GM12878 (cell line): Measurements from ENCODE around the gene ATP6V0D1. TPM values are rescaled to one million over a fixed set of nuclear protein-coding genes. Genes with fewer than 3 reads are reported as not detected.

ENCODE experiments used
- ATAC-seq: fragments of 200-7000 bp; cut with Tn5 transposase; 3 replicates; pipeline ENCODE4 v1.9.1; 2020; ENCODE audit warnings: mild to moderate bottlenecking, moderate library complexity
- BruUV-seq: library from RNA; stranded (reverse); fragments of 400-500 nt; replicated peaks from 2 replicates; lab custom pipeline; 2021; lab: Mats Ljungman, UMichigan
- CTCF ChIA-PET: fragments of 300-600 bp; sonication (Branson Sonifier 250); formaldehyde crosslinking; extraction: SDS; loops from one replicate; lab custom pipeline; 2021; ENCODE audit warnings: inconsistent platforms; lab: Yijun Ruan, JAX
- POLR2A ChIA-PET: fragments of 350-600 bp; formaldehyde crosslinking; extraction: SDS; loops from one replicate; lab custom pipeline; 2021; ENCODE audit warnings: inconsistent platforms; lab: Charles Lee
- RAD21 ChIA-PET: fragments of 300-600 bp; sonication (Branson Sonifier 250); formaldehyde crosslinking; loops from one replicate; lab custom pipeline; 2023; ENCODE audit warnings: antibody characterized with exemption; ENCODE audit not compliant: unreplicated experiment; lab: Charles Lee
- SMC1A ChIA-PET: fragments of 300-600 bp; sonication (Branson Sonifier 250); formaldehyde crosslinking; loops from one replicate; lab custom pipeline; 2023; ENCODE audit not compliant: unreplicated experiment, uncharacterized antibody; lab: Charles Lee
- DNase-seq: peaks from one replicate; pipeline ENCODE4 v3.0.0-alpha.2; 2011; ENCODE audit warnings: low read depth, low spot score
- FAIRE-seq: peaks from 3 replicates; lab custom pipeline; 2011; peaks lifted over from hg19 to GRCh38; lab: Jason Lieb, UNC
- H2AFZ ChIP-seq: 2 replicates; pipeline ENCODE4 v1.6.0; 2011; ENCODE audit warnings: low read depth, low read length, control low read depth; ENCODE audit not compliant: control insufficient read depth
- H3K27ac ChIP-seq: 2 replicates; pipeline ENCODE4 v1.5.1; 2011; ENCODE audit warnings: control low read depth; ENCODE audit not compliant: control insufficient read depth, insufficient read depth
- H3K27me3 ChIP-seq, 2 experiments: replicated peaks in 1 of 2; 2 replicates each; pipeline versions ENCODE4 v1.6.0 to v1.6.1; 2011; ENCODE audit warnings: low read length in 1 of 2; ENCODE audit not compliant: control insufficient read depth in 2 of 2, insufficient read depth in 2 of 2
- H3K36me3 ChIP-seq, 2 experiments: 2 replicates each; pipeline ENCODE4 v1.5.1; 2011; ENCODE audit warnings: low read length in 1 of 2; ENCODE audit not compliant: control insufficient read depth in 2 of 2, insufficient read depth in 2 of 2
- H3K4me1 ChIP-seq: 2 replicates; pipeline ENCODE4 v1.6.1; 2011; ENCODE audit warnings: mild to moderate bottlenecking, low read length, moderate library complexity, mixed read lengths; ENCODE audit not compliant: control insufficient read depth, insufficient read depth
- H3K4me2 ChIP-seq: 2 replicates; pipeline ENCODE4 v1.6.0; 2011; ENCODE audit warnings: control low read depth; ENCODE audit not compliant: control insufficient read depth, insufficient read depth
- H3K4me3 ChIP-seq: fragments of 200-600 bp; sonication (generic); 2 replicates; pipeline ENCODE4 v1.5.1; 2016
- H3K79me2 ChIP-seq: 2 replicates; pipeline ENCODE4 v1.6.0; 2011; ENCODE audit warnings: low read length; ENCODE audit not compliant: control insufficient read depth, insufficient read depth
- H3K9ac ChIP-seq: 2 replicates; pipeline ENCODE4 v1.8.0; 2011; ENCODE audit warnings: low read length, control low read depth, mixed read lengths; ENCODE audit not compliant: control insufficient read depth, insufficient read depth
- H3K9me3 ChIP-seq: replicated peaks from 3 replicates; pipeline ENCODE4 v1.5.1; 2011; ENCODE audit warnings: mild to moderate bottlenecking, low read length; ENCODE audit not compliant: control insufficient read depth, insufficient read depth
- H4K20me1 ChIP-seq: 2 replicates; pipeline ENCODE4 v1.6.0; 2011; ENCODE audit not compliant: control insufficient read depth, insufficient read depth
- CBFB ChIP-seq: IDR thresholded peaks from 2 replicates; pipeline ENCODE4 v1.6.1; 2016; ENCODE audit warnings: antibody characterized with exemption, low read depth
- HSF1 ChIP-seq: fragments of 150-350 bp; IDR thresholded peaks from 2 replicates; pipeline ENCODE4 v1.6.1; 2014; ENCODE audit warnings: mild to moderate bottlenecking, low read depth, low read length
- NR2F1 ChIP-seq: fragments of 450-650 bp; conservative IDR thresholded peaks from 2 replicates; pipeline ENCODE4 v1.6.1; 2017; ENCODE audit warnings: mild to moderate bottlenecking
- PRDM15 ChIP-seq: fragments of 450-650 bp; formaldehyde crosslinking; IDR thresholded peaks from 2 replicates; pipeline ENCODE4 v1.4.0; 2020; ENCODE audit warnings: mild to moderate bottlenecking, moderate library complexity
- RB1 ChIP-seq: fragments of 450-650 bp; formaldehyde crosslinking; IDR thresholded peaks from 2 replicates; pipeline ENCODE4 v1.6.1; 2017; ENCODE audit warnings: mild to moderate bottlenecking, borderline replicate concordance
- ZBED1 ChIP-seq: IDR thresholded peaks from 2 replicates; pipeline ENCODE4 v1.6.1; 2016; ENCODE audit warnings: borderline replicate concordance
- WGBS: methylation state at CpG from one replicate; pipeline ENCODE4 v1.1.6; 2016; ENCODE audit warnings: low lambda C conversion rate; ENCODE audit not compliant: insufficient replicate concordance, insufficient coverage; ENCODE audit errors: missing lambda C conversion rate; 5-methylcytosine and 5-hydroxymethylcytosine counted together
- in situ Hi-C: fragments of 300-500 bp; cut with MboI; formaldehyde crosslinking; loops from 9 replicates; pipeline ENCODE4 v1.14.3; 2018; ENCODE audit warnings: mixed read lengths
- intact Hi-C: fragments of 100-400 bp; cut with micrococcal nuclease; formaldehyde crosslinking; loops from one replicate; pipeline ENCODE4 v1.14.2; 2022; ENCODE audit not compliant: unreplicated experiment
- polyA plus RNA-seq, 11 experiments: library from polyadenylated mRNA; depleted of rRNA in 4 of 11; unstranded in 6 of 11; stranded (reverse) in 5 of 11; fragments of >200 nt; fragmentation: Nextera tagmentation in 4 of 11; fragmentation: Illumina TruSeq in 1 of 11; extraction: Ambion mirVana in 4 of 11; extraction: Trizol in 1 of 11; gene quantifications; 1 replicate in 1 of 11; 2 replicates in 10 of 11; pipeline versions ENCODE4 v1.2.1 to v1.2.3, GENCODE V29; 2011 to 2016; ENCODE audit warnings: inconsistent platforms in 2 of 11, missing spikeins in 2 of 11, low read depth in 1 of 11
- total RNA-seq, 4 experiments: library from RNA; depleted of rRNA in 3 of 4; stranded (reverse); fragments of >200 nt in 3 of 4; fragmentation: Illumina TruSeq in 1 of 4; extraction: Trizol in 1 of 4; gene quantifications; 2 replicates each; pipeline versions ENCODE4 v1.2.1 to v1.2.3, GENCODE V29; 2013 to 2021
- TF ChIP-seq, protein P1 (sequence below): fragments of 450-650 bp; IDR thresholded peaks from 2 replicates; pipeline ENCODE4 v1.6.1; 2017; ENCODE audit warnings: low read depth, mild to moderate bottlenecking, moderate library complexity

ATP6V0D1 gene
- total and polyA plus RNA-seq, 10 of the 15 experiments (the other 5 are each of a cell fraction or from before 2014, with no cell fraction given) = 28.1 to 141 (median 70.3) TPM

DNA sequence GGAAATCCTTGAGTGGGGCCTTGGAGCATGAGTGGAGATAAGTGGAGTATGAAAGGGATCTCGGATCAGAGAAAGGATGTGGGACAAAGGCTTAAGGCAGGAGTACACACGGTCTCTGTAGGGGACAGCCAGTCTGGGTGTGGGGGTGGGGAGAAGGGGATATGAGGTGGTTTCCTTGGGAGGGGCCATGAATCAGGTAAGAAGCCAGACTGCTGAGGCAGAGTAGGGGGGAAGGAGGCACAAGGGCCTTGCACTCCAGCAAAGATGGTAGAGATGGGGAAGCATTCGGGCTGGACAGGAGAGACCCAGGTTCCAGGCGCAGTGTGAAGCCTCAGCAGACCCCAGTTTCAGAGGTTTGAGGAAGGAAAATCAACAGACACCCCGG, 48.5 kb downstream of the ATP6V0D1 start:
- ChIA-PET RAD21 (no interaction called here), CTCF (no interaction called here), SMC1A (no interaction called here), POLR2A (interaction anchor here (0.6 kb wide), 1 partner anchor 44 kb away, joined by 4 read pairs; no protein-coding TSS in a partner anchor)
- no peaks in the 10 kb centered on the region; a peak in 1 of 4 replicates for H3K36me3 ChIP-seq
- H3K79me2 ChIP-seq = no peaks in the 10 kb centered on the region
- DNase-seq (no peak), FAIRE-seq (no peak), ATAC-seq (no peak)
- TF ChIP-seq ZBED1 (no peak), HSF1 (no peak), RB1 (no peak), CBFB (no peak), NR2F1 (no peak)
- BruUV-seq = no TSS peak
- no peak overlapping the region for H3K4me3 ChIP-seq
- H3K27ac ChIP-seq = no peak overlapping the region
- no peak overlapping the region for H3K9ac ChIP-seq
- in situ Hi-C loops (no loop called here), intact Hi-C loops (no loop called here)
- peaks cover 18% of the 10 kb centered on the region for H3K4me1 ChIP-seq
- WGBS = 56% methylated on average over 5 of the region's 5 CpGs
- no peak overlapping the region for H3K4me2 ChIP-seq
- H4K20me1 ChIP-seq = no peaks in the 10 kb centered on the region
- H3K9me3 ChIP-seq = no peaks in the 10 kb centered on the region
- no peak overlapping the region for H2AFZ ChIP-seq
- H3K27me3 ChIP-seq = peaks cover 11 to 14% of the 10 kb centered on the region in 2 experiments

- ATAC-seq = no peak
- CTCF ChIA-PET = interaction anchor here (0.9 kb wide), 1 partner anchor 16 kb away, joined by 3 read pairs; no protein-coding TSS in a partner anchor
- Histone ChIP-seq H2AFZ (no peak overlapping the region), H4K20me1 (no peaks in the 10 kb centered on the region), H3K36me3 (no peaks in the 10 kb centered on the region; a peak in 1 of 4 replicates), H3K4me1 (peaks cover 15% of the 10 kb centered on the region), H3K4me3 (no peak overlapping the region), H3K9me3 (no peaks in the 10 kb centered on the region), H3K27me3 (peaks cover 11 to 14% of the 10 kb centered on the region in 2 experiments), H3K79me2 (no peaks in the 10 kb centered on the region), H3K9ac (no peak overlapping the region), H3K4me2 (no peak overlapping the region), H3K27ac (no peak overlapping the region)
- 76% methylated on average over 10 of the region's 13 CpGs for WGBS
- SMC1A ChIA-PET = no interaction called here
- in situ Hi-C loops (no loop called here), intact Hi-C loops (no loop called here)
- no peak for FAIRE-seq
- RAD21 ChIA-PET = no interaction called here
- DNase-seq = no peak
- no TSS peak for BruUV-seq
- POLR2A ChIA-PET = no interaction called here
- TF ChIP-seq, protein P1, sequence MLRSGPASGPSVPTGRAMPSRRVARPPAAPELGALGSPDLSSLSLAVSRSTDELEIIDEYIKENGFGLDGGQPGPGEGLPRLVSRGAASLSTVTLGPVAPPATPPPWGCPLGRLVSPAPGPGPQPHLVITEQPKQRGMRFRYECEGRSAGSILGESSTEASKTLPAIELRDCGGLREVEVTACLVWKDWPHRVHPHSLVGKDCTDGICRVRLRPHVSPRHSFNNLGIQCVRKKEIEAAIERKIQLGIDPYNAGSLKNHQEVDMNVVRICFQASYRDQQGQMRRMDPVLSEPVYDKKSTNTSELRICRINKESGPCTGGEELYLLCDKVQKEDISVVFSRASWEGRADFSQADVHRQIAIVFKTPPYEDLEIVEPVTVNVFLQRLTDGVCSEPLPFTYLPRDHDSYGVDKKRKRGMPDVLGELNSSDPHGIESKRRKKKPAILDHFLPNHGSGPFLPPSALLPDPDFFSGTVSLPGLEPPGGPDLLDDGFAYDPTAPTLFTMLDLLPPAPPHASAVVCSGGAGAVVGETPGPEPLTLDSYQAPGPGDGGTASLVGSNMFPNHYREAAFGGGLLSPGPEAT = no peak
- TF ChIP-seq PRDM15 (CRISPR knock-in tag) = no peak
Observed at GRCh38 chr16:67431775-67432505, 49.0 kb downstream of the ATP6V0D1 start.
